Cardiac muscle cell (in vitro differentiated cells and primary cell): ENCODE data around the gene HCFC2. TPM values are rescaled to one million over a fixed set of nuclear protein-coding genes. Genes with fewer than 3 reads are reported as not detected.

ENCODE experiments used
- DNase-seq, 2 donors: peaks; one replicate each; pipeline versions ENCODE4 v3.0.0 to v3.0.0-alpha.2; 2010 to 2017; ENCODE audit warnings: low read depth in 1 of 2, low spot score in 1 of 2
- H3K27ac ChIP-seq: fragments of 200-600 bp; sonication (generic); 2 replicates; pipeline ENCODE4 v1.5.1; 2016
- H3K27me3 ChIP-seq: fragments of 200-600 bp; sonication (generic); 2 replicates; pipeline ENCODE4 v1.6.0; 2016; ENCODE audit warnings: control low read depth
- H3K36me3 ChIP-seq: fragments of 200-600 bp; sonication (generic); 2 replicates; pipeline ENCODE4 v1.5.1; 2016; ENCODE audit warnings: control low read depth
- H3K4me1 ChIP-seq: fragments of 200-600 bp; sonication (generic); 2 replicates; pipeline ENCODE4 v1.8.1; 2017; ENCODE audit warnings: low read depth, mild to moderate bottlenecking, mixed run types
- H3K4me3 ChIP-seq: fragments of 200-600 bp; sonication (generic); 2 replicates; pipeline ENCODE4 v1.5.1; 2016; ENCODE audit warnings: mild to moderate bottlenecking
- H3K9me3 ChIP-seq: fragments of 200-600 bp; sonication (generic); 2 replicates; pipeline ENCODE4 v1.5.1; 2017; ENCODE audit warnings: low read depth, mild to moderate bottlenecking, control low read depth
- polyA plus RNA-seq: library from polyadenylated mRNA; unstranded; fragments of >200 nt; fragmentation: Nextera tagmentation; extraction: Ambion mirVana; gene quantifications from 2 replicates; pipeline ENCODE4 v1.2.1, GENCODE V29; 2016
- total RNA-seq: library from RNA; depleted of rRNA; stranded (reverse); fragments of >200 nt; gene quantifications from 2 replicates; pipeline ENCODE4 v1.2.3, GENCODE V29; 2016
- TF ChIP-seq, protein P1 (sequence below): IDR thresholded peaks from 2 replicates; pipeline ENCODE4 v1.5.1; 2012; ENCODE audit warnings: low read depth, mild to moderate bottlenecking, low read length

Gene HCFC2
- total and polyA plus RNA-seq, 2 experiments from 2014 or later, result 9.3 to 14.7 TPM

- no peaks in the 10 kb centered on the region for H3K9me3 ChIP-seq
- TF ChIP-seq, protein P1, sequence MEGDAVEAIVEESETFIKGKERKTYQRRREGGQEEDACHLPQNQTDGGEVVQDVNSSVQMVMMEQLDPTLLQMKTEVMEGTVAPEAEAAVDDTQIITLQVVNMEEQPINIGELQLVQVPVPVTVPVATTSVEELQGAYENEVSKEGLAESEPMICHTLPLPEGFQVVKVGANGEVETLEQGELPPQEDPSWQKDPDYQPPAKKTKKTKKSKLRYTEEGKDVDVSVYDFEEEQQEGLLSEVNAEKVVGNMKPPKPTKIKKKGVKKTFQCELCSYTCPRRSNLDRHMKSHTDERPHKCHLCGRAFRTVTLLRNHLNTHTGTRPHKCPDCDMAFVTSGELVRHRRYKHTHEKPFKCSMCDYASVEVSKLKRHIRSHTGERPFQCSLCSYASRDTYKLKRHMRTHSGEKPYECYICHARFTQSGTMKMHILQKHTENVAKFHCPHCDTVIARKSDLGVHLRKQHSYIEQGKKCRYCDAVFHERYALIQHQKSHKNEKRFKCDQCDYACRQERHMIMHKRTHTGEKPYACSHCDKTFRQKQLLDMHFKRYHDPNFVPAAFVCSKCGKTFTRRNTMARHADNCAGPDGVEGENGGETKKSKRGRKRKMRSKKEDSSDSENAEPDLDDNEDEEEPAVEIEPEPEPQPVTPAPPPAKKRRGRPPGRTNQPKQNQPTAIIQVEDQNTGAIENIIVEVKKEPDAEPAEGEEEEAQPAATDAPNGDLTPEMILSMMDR, result no peak
- no peaks in the 10 kb centered on the region for H3K36me3 ChIP-seq
- H3K27me3 ChIP-seq, result no peaks in the 10 kb centered on the region
- H3K4me1 ChIP-seq, result no peaks in the 10 kb centered on the region
- no peak for DNase-seq
- H3K27ac ChIP-seq, result no peak overlapping the region
- H3K4me3 ChIP-seq, result no peak overlapping the region
Observed at GRCh38 chr12:104048162-104048561, 16.2 kb upstream of the HCFC2 start.

GRCh38 chr12:104048811-104049210 lies 15.5 kb upstream of the HCFC2 start:
- Histone ChIP-seq H3K27ac (no peak overlapping the region), H3K9me3 (no peaks in the 10 kb centered on the region), H3K36me3 (no peaks in the 10 kb centered on the region), H3K4me3 (no peak overlapping the region), H3K4me1 (no peaks in the 10 kb centered on the region), H3K27me3 (no peaks in the 10 kb centered on the region)
- peak in 1 of 2 donors; percentile 38 for DNase-seq
- TF ChIP-seq, protein P1, result no peak

DNA sequence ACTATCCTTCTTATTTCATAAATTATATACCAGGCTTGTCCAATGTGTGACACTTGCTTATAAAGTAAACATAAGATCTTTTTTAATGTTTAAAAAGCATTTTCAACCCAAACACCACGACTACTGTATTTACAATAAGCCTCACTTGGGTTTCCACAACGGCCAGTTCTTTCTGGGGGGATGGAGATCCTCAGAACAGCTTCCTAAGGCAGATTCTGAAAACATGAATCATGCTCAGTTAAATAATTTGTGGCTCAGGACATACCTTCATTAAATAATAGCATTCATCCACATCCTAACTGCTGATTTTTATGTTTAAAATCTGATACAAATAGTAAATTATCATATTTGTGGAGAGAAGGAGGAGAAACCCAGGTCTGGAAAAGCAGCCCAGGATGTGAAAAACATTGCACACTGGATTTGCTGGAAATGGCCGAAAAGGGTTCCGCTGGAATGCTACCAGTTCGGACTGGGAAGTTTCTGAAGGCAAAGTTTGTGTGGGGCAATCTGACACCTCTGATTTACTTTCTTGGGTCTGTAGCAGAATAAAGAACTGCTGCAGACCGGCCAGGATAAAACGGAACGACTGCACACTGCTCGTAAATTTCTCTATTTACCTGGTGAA lies 14.9 kb upstream of the HCFC2 start:
- Histone ChIP-seq H3K4me1 (no peaks in the 10 kb centered on the region), H3K9me3 (no peaks in the 10 kb centered on the region), H3K36me3 (no peaks in the 10 kb centered on the region), H3K27me3 (no peaks in the 10 kb centered on the region), H3K4me3 (peak overlapping the region; percentile 27), H3K27ac (no peak overlapping the region)
- TF ChIP-seq, protein P1, result no peak
- DNase-seq, result peak in 1 of 2 donors; percentile 61

- no peaks in the 10 kb centered on the region for H3K27me3 ChIP-seq
- DNase-seq, result peak; percentile 84 to 85
- H3K9me3 ChIP-seq, result no peaks in the 10 kb centered on the region
- H3K4me3 ChIP-seq, result peak within 1 kb of the TSS; percentile 27
- H3K36me3 ChIP-seq, result no peaks in the 10 kb centered on the region
- no peaks in the 10 kb centered on the region for H3K4me1 ChIP-seq
- TF ChIP-seq, protein P1, result no peak
- H3K27ac ChIP-seq, result no peak within 1 kb of the TSS
Observed at GRCh38 chr12:104049903-104050356, 14.4 kb upstream of the HCFC2 start, which contains the start of gene GLT8D2. GLT8D2 (minus strand) TSS chr12:104050187; CDS start chr12:104019648, 30,539 bp downstream.

DNA sequence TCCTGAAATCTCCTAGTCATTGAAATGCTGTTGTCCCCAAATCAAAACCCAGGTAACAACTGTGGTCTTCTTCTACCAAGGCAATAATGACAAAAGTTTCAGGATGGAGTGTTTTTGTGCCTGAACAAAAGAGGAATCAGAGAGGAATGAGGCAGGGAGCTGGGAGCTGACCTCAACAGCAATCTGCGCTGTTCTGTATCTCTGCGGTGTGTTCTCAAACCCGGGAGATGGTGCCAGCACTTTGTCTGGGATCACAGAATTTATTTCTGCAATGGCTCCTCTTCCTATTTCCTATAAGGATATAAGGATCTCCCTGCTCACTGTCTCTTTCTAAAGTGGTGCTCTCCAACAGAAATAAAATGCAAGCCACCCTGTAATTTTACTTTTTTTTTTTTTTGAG lies 13.9 kb upstream of the HCFC2 start:
- Histone ChIP-seq H3K27me3 (no peaks in the 10 kb centered on the region), H3K27ac (no peak overlapping the region), H3K4me1 (no peaks in the 10 kb centered on the region), H3K36me3 (no peaks in the 10 kb centered on the region), H3K4me3 (peak overlapping the region; percentile 27), H3K9me3 (no peaks in the 10 kb centered on the region)
- TF ChIP-seq, protein P1, result no peak
- peak in 1 of 2 donors; percentile 33 for DNase-seq
